ENCODE measurements around the gene GSTO2.

Gene GSTO2

DNA sequence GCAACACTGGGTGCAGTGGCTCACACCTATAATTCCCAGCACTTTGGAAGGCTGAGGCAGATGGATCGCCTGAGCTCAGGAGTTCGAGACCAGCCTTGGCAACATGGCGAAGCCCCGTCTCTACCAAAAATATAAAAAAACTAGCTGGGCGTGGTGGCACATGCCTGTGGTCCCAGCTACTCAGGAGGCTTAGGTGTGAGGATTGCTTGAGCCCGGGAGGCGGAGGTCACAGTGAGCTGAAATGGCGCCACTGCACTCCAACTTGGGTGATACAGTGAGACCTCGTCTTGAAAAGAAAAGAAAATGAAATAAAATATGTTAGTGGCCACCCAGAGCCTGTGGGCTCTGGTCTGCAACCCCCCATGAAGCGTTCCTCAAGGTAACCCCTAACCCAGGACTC lies 55.9 kb downstream of the GSTO2 start:
- Histone ChIP-seq H3K79me2 (ENCODE audit: insufficient read depth, low read length) (peaks cover 100% of the 10 kb centered on the region), H4K20me1 (ENCODE audit: insufficient read depth, low read length, poor library complexity, severe bottlenecking) (peaks cover 73% of the 10 kb centered on the region)

DNA sequence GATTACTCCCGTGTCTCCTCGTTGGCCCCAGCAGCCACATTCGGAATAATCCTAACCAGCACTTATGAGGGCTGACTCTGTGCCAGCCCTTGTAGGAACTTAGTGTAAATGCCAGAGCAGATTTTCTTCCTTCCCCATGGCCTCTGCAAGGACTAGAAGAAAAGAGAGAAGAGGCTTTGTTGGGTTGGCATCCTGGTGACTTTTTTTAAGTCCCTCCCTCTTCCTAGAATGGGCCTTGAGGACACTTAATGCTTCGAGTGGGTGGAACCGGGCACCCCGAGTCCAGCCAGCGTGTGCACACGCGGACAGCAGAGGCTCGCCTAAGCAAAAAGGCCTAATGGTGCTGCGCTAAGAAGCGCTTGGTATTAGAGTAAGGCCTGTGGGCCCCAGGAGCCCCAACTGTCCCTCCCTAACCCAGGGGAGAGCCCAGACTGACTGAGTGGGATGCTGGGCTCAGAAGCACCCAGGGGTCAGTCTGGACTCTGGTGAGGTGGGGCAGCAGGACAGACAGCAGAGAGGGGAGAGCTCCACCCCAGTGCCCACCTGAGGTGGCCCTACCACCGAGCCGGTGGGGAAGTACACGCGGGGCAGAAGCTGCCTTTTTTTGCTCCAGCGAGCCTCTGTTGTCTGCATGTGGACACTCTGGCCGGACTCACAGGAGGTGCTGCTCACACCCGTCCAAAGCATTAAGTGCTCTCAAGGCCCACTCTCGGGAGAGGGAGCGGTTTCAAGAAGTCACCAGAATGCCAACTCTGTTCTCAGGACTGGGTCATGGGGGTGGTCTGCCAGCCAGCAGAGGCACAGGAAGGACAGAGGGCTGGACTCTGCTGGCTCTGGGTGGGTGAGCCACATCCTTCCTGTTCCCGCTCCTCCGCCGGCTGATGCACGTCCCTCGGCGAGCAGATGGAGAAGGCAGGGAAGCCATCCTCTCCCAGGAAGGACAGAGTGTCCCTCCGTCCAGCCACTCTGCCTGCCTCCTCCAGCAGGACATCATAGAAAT lies 56.8 kb downstream of the GSTO2 start:
- no peaks in the 10 kb centered on the region; the same call in 1 of the 2 replicates for H3K36me3 ChIP-seq (ENCODE audit: insufficient read depth, low read length)
- no peaks in the 10 kb centered on the region for H3F3A ChIP-seq (ENCODE audit: low read depth)
- H3K79me2 ChIP-seq (ENCODE audit: insufficient read depth, low read length): peaks cover 100% of the 10 kb centered on the region
- H4K20me1 ChIP-seq (ENCODE audit: insufficient read depth, low read length, poor library complexity, severe bottlenecking): peaks cover 68% of the 10 kb centered on the region
- TF ChIP-seq CTCF (conservative IDR thresholded peaks at IDR 0.05; ENCODE audit: low read length) (no peak), EZH2phosphoT487 (IDR thresholded peaks at IDR 0.05; ENCODE audit: borderline replicate concordance) (no peak)
- H3K9me3 ChIP-seq (ENCODE audit: insufficient read depth, low read depth, low read length): no peaks in the 10 kb centered on the region
- H2AFZ ChIP-seq (ENCODE audit: low read length): no peak overlapping the region
- peak overlapping the region; percentile 85 for H3K4me2 ChIP-seq (ENCODE audit: low read depth, low read length, poor library complexity, severe bottlenecking)
- H3K4me1 ChIP-seq (ENCODE audit: insufficient read depth, low read length, poor library complexity, severe bottlenecking): peaks cover 99% of the 10 kb centered on the region
- H3K9ac ChIP-seq (ENCODE audit: low read depth, low read length, poor library complexity, severe bottlenecking): peak overlapping the region; percentile 80
- H3K4me3 ChIP-seq (ENCODE audit: low read length, poor library complexity, severe bottlenecking): peak overlapping the region; percentile 74
- no peaks in the 10 kb centered on the region for H3K27me3 ChIP-seq (ENCODE audit: insufficient read depth, low read length, poor library complexity, severe bottlenecking)
- no peaks in the 10 kb centered on the region for H3K9me2 ChIP-seq (replicated peaks; ENCODE audit: low read depth, low read length)

More for the DNA sequence above, 55.9 kb downstream of the GSTO2 start:
- H3K9me3 ChIP-seq (ENCODE audit: insufficient read depth, low read depth, low read length): no peaks in the 10 kb centered on the region
- H3K4me1 ChIP-seq (ENCODE audit: insufficient read depth, low read length, poor library complexity, severe bottlenecking): peaks cover 92% of the 10 kb centered on the region
- H3K4me3 ChIP-seq (ENCODE audit: low read length, poor library complexity, severe bottlenecking): peak overlapping the region; percentile 74
- peak overlapping the region; percentile 85 for H3K4me2 ChIP-seq (ENCODE audit: low read depth, low read length, poor library complexity, severe bottlenecking)
- no peaks in the 10 kb centered on the region for H3F3A ChIP-seq (ENCODE audit: low read depth)
- H2AFZ ChIP-seq (ENCODE audit: low read length): no peak overlapping the region
- no peaks in the 10 kb centered on the region for H3K27me3 ChIP-seq (ENCODE audit: insufficient read depth, low read length, poor library complexity, severe bottlenecking)
- H3K9me2 ChIP-seq (replicated peaks; ENCODE audit: low read depth, low read length): no peaks in the 10 kb centered on the region
- TF ChIP-seq CTCF (conservative IDR thresholded peaks at IDR 0.05; ENCODE audit: low read length) (no peak), EZH2phosphoT487 (IDR thresholded peaks at IDR 0.05; ENCODE audit: borderline replicate concordance) (no peak)
- peak overlapping the region; percentile 80 for H3K9ac ChIP-seq (ENCODE audit: low read depth, low read length, poor library complexity, severe bottlenecking)
- H3K36me3 ChIP-seq (ENCODE audit: insufficient read depth, low read length): no peaks in the 10 kb centered on the region; the same call in 1 of the 2 replicates

DNA sequence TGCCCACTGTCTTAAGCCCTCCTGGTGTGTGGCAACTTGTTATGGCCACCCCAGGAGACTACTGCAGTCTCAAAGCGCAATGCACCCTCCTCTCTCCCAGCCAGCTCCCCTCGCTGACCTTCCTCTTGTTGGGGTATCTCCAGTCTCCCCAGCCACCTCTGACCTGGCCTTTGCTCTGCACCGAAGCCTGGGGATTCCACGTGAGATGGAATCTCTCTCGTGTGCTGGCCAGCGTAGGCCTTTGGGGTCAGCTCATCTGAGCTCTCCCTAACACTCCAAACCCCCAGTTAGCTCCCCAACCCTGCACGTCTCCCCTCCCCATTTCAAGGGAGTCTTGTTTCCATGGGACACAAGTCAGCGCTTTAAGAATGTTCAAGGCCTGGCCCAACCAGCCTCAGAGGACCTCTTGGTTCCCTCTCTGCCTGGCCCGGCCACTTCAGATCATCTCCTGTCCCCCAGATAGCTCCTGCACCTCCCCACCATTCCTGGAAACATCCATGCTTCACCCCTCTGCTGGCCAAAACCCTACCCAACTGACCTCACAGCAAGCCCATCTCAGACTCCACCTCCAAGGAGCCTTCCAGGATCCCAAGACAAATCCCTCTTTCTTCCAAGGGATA lies 58.1 kb downstream of the GSTO2 start:
- TF ChIP-seq CTCF (conservative IDR thresholded peaks at IDR 0.05; ENCODE audit: low read length): no peak
- TF ChIP-seq EZH2phosphoT487 (IDR thresholded peaks at IDR 0.05; ENCODE audit: borderline replicate concordance): no peak
- no peaks in the 10 kb centered on the region for H3K9me2 ChIP-seq (replicated peaks; ENCODE audit: low read depth, low read length)
- H3K27me3 ChIP-seq (ENCODE audit: insufficient read depth, low read length, poor library complexity, severe bottlenecking): no peaks in the 10 kb centered on the region
- no peaks in the 10 kb centered on the region for H3F3A ChIP-seq (ENCODE audit: low read depth)
- H4K20me1 ChIP-seq (ENCODE audit: insufficient read depth, low read length, poor library complexity, severe bottlenecking): peaks cover 68% of the 10 kb centered on the region
- no peaks in the 10 kb centered on the region for H3K9me3 ChIP-seq (ENCODE audit: insufficient read depth, low read depth, low read length)
- H2AFZ ChIP-seq (ENCODE audit: low read length): no peak overlapping the region
- H3K4me3 ChIP-seq (ENCODE audit: low read length, poor library complexity, severe bottlenecking): peak overlapping the region; percentile 74
- peak overlapping the region; percentile 85 for H3K4me2 ChIP-seq (ENCODE audit: low read depth, low read length, poor library complexity, severe bottlenecking)
- H3K36me3 ChIP-seq (ENCODE audit: insufficient read depth, low read length): no peaks in the 10 kb centered on the region; the same call in 1 of the 2 replicates
- peaks cover 100% of the 10 kb centered on the region for H3K79me2 ChIP-seq (ENCODE audit: insufficient read depth, low read length)
- H3K4me1 ChIP-seq (ENCODE audit: insufficient read depth, low read length, poor library complexity, severe bottlenecking): peaks cover 100% of the 10 kb centered on the region
- H3K9ac ChIP-seq (ENCODE audit: low read depth, low read length, poor library complexity, severe bottlenecking): peak overlapping the region; percentile 80

Measured in Loucy (cell line).